ENCODE results near the gene CGB5. TPM values are rescaled to one million over a fixed set of nuclear protein-coding genes. Genes with fewer than 3 reads are reported as not detected.
"Not testable (repeated sequence)": the region's sequence is repeated elsewhere in the genome, so short reads cannot be mapped to it uniquely, and the experiment has no call there.

Gene CGB5
- total and polyA plus RNA-seq, 9 of the 15 experiments (the other 6 are each of a cell fraction or from before 2014, with no cell fraction given) = not detected

DNA sequence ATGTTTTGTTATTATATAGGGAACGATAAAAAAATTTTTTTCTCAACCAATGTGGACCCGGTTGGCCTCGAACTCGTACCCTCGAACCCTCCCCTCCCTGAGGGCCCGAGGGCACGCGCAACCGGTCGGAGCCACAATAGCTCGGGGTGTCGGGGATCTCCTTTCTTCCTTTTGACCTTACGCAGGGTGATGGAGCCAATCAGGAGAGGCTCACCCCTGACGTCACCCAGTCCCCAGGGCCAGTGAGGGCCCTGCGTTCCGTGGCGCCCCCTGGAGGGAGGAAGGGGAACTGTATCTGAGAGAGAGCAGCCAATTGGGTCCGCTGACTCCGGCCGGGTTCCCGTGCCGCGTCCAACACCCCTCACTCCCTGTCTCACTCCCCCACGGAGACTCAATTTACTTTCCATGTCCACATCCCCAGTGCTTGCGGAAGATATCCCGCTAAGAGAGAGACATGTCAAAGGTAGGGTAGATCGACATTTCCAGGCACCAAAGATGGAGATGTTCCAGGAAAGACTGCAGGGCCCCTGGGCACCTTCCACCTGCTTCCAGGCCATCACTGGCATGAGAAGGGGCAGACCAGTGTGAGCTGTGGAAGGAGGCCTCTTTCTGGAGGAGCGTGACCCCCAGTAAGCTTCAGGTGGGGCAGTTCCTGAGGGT is 11.9 kb upstream of the CGB5 start, which contains the start of gene CGB2 (continued):
- TF ChIP-seq, protein P1, sequence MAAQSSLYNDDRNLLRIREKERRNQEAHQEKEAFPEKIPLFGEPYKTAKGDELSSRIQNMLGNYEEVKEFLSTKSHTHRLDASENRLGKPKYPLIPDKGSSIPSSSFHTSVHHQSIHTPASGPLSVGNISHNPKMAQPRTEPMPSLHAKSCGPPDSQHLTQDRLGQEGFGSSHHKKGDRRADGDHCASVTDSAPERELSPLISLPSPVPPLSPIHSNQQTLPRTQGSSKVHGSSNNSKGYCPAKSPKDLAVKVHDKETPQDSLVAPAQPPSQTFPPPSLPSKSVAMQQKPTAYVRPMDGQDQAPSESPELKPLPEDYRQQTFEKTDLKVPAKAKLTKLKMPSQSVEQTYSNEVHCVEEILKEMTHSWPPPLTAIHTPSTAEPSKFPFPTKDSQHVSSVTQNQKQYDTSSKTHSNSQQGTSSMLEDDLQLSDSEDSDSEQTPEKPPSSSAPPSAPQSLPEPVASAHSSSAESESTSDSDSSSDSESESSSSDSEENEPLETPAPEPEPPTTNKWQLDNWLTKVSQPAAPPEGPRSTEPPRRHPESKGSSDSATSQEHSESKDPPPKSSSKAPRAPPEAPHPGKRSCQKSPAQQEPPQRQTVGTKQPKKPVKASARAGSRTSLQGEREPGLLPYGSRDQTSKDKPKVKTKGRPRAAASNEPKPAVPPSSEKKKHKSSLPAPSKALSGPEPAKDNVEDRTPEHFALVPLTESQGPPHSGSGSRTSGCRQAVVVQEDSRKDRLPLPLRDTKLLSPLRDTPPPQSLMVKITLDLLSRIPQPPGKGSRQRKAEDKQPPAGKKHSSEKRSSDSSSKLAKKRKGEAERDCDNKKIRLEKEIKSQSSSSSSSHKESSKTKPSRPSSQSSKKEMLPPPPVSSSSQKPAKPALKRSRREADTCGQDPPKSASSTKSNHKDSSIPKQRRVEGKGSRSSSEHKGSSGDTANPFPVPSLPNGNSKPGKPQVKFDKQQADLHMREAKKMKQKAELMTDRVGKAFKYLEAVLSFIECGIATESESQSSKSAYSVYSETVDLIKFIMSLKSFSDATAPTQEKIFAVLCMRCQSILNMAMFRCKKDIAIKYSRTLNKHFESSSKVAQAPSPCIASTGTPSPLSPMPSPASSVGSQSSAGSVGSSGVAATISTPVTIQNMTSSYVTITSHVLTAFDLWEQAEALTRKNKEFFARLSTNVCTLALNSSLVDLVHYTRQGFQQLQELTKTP (IDR thresholded peaks at IDR 0.05; ENCODE audit: low read depth in 1 of 2, partially characterized antibody in 2 of 2) = peak in 1 of 2 experiments; percentile 31
- TF ChIP-seq TFAP4 (CRISPR knock-in tag; IDR thresholded peaks at IDR 0.05; ENCODE audit: borderline replicate concordance) = peak; percentile 45; the same call in 1 of the 2 replicates
- TF ChIP-seq KDM1A (IDR thresholded peaks at IDR 0.05) = peak; percentile 57 to 83
- peak; percentile 16 to 60; a peak in 2 of 4 replicates for TF ChIP-seq RAD21 (CRISPR knock-in tag; conservative IDR thresholded peaks at IDR 0.05 in 1 of 2, IDR thresholded peaks at IDR 0.05 in 1 of 2)
- TF ChIP-seq ATF3 (IDR thresholded peaks at IDR 0.05) = peak; percentile 88
- TF ChIP-seq ATF3 (CRISPR knock-in tag; conservative IDR thresholded peaks at IDR 0.05) = not testable (repeated sequence)
- TF ChIP-seq ZBTB17 (CRISPR knock-in tag; IDR thresholded peaks at IDR 0.05) = peak; percentile 34; the same call in 1 of the 2 replicates
- TF ChIP-seq ATF7 (IDR thresholded peaks at IDR 0.05) = peak; percentile 97
- TF ChIP-seq, protein P2, sequence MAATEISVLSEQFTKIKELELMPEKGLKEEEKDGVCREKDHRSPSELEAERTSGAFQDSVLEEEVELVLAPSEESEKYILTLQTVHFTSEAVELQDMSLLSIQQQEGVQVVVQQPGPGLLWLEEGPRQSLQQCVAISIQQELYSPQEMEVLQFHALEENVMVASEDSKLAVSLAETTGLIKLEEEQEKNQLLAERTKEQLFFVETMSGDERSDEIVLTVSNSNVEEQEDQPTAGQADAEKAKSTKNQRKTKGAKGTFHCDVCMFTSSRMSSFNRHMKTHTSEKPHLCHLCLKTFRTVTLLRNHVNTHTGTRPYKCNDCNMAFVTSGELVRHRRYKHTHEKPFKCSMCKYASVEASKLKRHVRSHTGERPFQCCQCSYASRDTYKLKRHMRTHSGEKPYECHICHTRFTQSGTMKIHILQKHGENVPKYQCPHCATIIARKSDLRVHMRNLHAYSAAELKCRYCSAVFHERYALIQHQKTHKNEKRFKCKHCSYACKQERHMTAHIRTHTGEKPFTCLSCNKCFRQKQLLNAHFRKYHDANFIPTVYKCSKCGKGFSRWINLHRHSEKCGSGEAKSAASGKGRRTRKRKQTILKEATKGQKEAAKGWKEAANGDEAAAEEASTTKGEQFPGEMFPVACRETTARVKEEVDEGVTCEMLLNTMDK (IDR thresholded peaks at IDR 0.05; ENCODE audit: borderline replicate concordance, insufficient read depth, low read depth, low read length, poor library complexity, severe bottlenecking) = peak; percentile 45
- peak; percentile 82 for TF ChIP-seq RB1 (IDR thresholded peaks at IDR 0.05; ENCODE audit: low read depth)
- TF ChIP-seq, protein P3, sequence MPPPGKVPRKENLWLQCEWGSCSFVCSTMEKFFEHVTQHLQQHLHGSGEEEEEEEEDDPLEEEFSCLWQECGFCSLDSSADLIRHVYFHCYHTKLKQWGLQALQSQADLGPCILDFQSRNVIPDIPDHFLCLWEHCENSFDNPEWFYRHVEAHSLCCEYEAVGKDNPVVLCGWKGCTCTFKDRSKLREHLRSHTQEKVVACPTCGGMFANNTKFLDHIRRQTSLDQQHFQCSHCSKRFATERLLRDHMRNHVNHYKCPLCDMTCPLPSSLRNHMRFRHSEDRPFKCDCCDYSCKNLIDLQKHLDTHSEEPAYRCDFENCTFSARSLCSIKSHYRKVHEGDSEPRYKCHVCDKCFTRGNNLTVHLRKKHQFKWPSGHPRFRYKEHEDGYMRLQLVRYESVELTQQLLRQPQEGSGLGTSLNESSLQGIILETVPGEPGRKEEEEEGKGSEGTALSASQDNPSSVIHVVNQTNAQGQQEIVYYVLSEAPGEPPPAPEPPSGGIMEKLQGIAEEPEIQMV (tag; conservative IDR thresholded peaks at IDR 0.05; ENCODE audit: low read depth) = peak; percentile 64
- TF ChIP-seq RCOR1 (IDR thresholded peaks at IDR 0.05; ENCODE audit: borderline replicate concordance in 1 of 2, low read depth in 2 of 2, low read length in 2 of 2) = peak in 1 of 2 experiments; percentile 87; a peak in 2 of 4 replicates
- peak; percentile 76 for TF ChIP-seq NR2C1 (IDR thresholded peaks at IDR 0.05)
- peak; percentile 59 for TF ChIP-seq NR2C1 (tag; IDR thresholded peaks at IDR 0.05)
- TF ChIP-seq L3MBTL2 (IDR thresholded peaks at IDR 0.05) = peak; percentile 82
- 0 out of 2 replicates have a peak, but pooled peaks have one; percentile 41 for TF ChIP-seq ADNP (tag; IDR thresholded peaks at IDR 0.05)

Measured in K562 (cell line).